DMS153 treated with DMSO at 0.1 percent for 48 hours (cell line): ENCODE results near the gene MIB1.

ENCODE experiments used
- DNase-seq: peaks from one replicate; lab custom pipeline; 2025; ENCODE audit not compliant: unreplicated experiment; lab: John Stamatoyannopoulos, UW

Gene MIB1

DNA sequence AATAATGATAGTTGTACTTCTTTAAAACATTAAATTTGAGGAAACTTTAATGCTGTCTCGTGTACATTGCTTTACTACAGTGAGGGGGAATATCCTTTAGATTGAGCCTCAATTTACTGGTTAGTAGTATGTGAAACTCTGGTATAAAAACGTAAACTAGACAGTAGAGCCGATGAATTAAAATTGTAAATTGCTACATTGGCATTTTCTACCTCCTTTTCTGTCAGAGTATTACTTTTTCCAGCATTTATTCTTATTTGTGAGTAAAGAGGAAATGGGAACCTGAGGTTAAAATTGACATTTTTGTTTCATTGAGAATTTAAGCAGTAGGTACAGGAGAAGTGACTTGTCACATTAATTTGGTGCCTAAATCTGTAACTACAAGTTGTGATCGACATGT, 128.2 kb downstream of the MIB1 start:
- no peak for DNase-seq

DNA sequence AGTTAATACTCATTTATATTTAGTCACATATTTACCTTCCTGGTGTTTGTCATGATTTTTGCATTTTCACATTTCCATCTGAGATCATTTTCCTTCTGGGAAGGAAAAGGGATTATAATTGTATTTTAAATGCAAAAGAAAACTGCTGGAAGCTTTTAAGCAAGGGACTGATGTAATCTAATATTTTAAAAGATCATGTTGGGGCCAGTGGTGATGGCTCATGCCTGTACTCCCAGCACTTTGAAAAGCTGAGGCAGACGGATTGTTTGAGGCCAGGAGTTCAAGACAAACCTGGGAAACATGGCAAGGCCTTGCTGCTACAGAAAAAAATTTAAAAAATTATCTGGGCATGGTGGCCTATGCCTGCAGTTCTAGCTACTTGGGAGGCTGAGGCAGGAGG, 149.0 kb downstream of the MIB1 start:
- DNase-seq, result no peak

DNA sequence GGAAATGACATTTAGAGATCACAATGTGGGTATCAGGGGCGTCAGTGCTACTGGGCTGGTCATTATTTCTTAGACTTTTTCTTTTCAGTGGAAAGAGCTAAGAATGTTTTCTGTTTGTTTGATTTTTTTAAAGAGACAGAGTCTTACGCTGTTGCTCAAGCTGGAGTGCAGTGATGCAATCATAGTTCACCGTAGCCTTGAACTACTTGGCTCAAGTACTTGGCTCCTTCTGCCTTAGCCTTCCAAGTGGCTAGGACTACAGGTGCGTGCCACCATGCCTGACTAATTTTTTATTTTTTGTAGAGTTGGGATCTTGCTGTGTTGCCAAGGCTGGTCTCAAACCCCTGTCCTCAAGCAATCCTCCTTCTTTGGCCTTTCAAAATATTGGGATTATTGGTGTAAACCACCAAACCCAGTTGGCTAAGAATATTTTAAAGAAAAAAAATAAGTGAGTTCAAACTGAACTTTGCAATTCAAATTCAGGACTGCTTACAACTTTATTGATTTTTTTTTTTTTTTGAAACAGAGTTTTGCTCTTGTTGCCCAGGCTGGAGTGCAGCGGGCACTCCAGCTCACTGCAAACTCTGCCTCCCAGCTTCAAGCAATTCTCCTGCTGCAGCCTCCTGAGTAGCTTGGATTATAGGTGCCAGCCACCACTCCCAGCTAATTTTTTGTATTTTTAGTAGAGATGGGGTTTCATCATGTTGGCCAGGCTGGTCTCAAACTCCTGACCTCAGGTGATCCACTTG, 154.2 kb downstream of the MIB1 start:
- DNase-seq, result no peak

DNA sequence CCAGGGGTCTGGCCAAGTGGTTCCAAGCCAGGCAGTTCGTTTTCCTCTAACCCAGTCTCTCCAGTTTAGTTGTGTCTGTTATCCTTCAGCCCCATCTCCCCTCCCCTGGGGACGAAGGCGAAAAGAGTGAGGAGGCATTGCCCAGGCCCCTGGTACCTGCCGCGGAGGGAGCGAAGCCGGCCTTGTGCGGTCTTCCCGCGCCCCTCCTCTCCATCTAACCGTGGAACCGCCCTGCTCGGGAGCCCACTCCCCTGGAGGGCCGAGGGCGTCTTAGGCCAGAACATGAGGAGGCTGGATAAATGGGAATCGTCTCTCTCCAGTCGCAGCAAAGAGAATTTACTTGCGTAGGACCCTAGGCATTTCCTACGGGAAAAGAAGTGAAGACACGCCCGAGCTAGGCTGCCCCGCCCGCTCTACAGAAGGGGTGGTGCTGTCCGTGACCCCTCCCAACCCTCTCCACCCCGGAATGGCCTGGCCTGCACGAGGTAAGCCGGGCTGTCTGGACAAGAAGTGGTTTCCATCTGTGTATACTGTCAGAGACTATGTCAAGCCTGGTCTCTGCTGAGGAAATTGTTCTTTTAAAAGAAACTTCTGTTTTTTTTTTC, 156.2 kb downstream of the MIB1 start:
- DNase-seq, result no peak

DNA sequence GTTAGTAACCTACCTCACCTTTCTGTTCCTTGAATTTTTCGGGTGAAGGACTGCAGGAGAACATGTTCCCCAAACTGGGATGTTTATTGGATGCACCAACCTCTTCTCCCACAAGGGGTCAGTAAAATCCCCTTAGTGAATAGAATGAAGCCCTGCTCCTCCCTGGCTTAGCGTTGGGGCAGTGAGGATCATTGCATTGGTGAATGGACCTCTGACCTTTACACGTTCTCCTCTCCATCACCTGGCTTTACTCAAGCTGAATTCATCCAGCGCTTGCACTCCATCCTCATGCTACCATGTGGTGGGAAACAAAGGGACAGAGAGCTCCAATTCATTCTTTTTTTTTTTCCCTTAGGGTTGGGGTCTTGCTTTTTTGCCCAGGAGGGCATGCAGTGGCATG, 157.2 kb downstream of the MIB1 start:
- DNase-seq, result no peak

DNA sequence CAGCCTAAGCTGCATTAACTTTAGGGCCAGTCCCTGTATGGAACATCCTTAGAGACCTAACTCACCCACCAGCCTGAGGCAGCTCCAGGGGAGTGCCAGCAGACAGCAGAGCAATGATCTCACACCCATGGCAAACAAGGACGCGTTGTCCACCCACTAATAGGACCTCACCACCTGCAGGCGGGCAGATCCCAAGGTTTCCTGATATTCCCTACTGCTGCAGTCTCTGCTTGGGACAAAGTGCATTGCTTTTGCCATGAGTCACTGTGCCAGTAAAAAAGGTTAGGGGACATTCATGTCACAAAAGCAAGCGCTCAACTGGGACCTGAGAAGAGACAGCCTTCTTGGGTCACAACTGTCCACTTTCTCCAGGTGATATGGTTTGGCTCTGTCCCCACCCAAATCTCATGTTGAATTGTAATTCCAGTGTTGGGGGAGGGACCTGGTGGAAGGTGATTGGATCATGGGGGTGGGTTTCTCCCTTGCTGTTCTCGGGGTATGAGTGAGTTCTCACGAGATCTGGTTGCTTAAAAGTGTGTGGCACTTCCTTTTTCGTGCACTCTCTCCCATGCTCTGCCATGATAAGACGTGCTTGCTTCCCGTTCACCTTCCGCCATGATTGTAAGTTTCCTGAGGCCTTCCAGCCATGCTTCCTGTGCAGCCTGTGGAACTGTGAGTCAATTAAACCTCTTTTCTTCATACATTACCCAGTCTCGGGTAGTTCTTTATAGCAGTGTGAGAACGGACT, 160.2 kb downstream of the MIB1 start:
- no peak for DNase-seq

DNA sequence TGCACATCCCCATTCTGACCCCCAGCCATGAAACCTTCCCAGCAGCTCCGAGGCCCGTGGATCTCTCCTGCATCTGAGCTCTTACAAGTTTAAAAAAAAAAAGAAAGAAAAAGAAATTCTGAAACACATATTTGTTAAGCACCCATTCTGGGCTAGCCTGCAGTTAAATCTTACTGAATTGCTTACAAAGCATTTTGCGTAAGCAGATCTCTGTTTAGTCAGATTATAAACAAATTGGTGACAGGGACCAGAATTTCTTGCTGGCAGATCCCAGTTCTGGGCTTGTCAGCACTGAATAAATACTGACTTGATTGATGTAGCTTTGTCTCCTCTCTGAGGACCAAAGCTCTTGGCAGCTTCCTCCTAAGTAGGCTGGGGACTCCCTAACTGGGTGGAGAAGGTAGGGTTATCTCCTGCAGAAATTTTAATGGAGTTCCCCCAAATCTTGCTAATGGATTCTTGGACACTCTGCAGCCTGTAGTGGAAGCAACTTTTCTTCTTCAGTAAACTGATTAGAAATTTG, 160.9 kb downstream of the MIB1 start:
- DNase-seq, result no peak

DNA sequence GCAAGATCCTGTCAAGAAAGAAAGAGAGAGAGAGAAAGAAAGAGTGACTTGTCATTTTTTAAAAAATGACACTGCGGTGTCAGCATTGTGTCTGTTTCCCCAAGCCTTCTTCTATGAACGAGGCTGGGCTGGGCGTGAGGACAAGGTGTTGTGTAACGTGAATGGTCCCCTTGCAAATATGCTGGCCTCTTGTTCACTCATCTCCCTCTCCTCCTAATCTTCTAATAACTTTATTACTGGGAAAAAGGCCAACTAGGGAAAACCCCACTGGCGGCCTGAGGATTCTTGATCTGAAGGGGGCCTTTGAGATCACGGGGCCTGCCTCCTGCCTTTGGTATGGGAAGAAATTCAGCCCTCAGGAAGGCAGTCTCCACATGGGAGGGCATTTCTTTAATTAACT, 163.1 kb downstream of the MIB1 start:
- DNase-seq, result no peak

DNA sequence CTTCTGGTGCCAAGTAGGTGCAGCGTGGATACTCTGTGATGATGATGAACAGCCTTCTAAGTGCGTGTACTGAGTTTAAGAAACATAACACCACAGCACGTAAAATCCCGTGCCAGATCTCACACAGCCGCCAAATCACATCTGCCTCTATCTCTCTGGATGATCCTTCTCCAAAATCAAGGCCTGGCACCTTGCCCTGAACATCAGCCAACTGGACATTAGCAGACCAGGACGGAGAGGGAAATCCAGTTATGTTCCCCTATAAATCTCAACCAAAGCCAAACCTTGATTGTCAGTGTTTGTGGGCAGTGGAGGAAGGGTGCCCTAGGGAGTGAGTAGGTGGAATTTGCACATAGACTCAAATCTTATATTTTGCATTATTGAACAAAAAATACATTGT, 164.3 kb downstream of the MIB1 start:
- no peak for DNase-seq

DNA sequence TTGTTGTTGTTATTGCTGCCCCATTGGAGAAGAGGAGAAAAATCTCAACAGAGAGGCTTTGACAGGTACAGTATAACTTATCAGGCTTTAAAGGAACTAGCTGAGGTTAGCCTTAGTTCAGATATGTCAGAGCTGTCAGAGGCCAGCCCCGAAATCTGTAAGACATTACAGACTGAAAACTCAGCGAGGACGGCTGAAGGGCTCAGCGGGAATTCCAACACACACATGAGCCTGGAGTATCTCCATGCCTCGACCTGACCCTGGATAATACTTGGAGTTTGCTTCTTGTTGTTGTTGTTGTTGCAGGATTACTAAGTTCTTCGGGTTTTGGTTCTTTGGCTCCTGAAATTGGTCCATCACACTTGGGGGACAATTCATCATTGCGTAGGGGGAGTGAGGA, 166.9 kb downstream of the MIB1 start:
- DNase-seq, result no peak

DNA sequence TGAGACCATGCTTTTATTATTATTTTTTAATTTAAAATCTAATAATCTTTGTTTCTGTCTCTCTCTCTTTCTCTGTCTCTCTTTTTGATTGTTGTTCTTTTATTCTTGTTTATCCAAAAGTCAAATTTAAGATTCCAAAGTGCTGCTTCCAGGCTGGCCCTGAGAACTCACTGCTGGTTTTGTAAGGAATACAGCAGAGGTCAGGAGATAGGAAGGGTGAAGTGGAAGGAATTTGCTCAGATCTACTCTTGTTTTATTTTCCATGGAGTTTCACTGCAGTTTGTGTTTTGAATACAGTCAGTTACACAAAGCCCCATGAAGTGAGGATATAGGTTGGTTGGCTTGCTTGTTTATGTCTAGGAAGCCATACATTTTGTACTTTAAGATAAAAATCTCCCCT, 168.1 kb downstream of the MIB1 start:
- DNase-seq, result no peak

DNA sequence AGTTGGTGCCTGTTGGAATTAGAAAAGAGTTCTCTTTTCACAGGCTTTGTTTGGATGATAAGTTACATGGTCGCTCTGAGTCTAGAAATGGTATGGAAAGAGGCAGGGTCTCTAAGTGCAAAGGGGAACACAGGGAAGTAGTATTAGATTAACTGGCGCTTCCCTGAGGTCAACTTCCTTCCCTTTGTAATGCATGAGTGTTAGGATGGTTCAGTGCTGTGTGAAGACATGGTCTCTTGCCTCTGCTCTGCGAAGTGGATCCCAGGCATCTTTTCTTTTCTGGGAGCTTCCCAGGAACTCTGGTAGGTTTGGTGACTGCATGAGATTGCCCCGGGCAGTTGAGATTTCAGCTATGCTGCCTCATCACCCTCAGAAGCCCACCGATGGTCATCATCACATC, 170.3 kb downstream of the MIB1 start:
- DNase-seq, result no peak

DNA sequence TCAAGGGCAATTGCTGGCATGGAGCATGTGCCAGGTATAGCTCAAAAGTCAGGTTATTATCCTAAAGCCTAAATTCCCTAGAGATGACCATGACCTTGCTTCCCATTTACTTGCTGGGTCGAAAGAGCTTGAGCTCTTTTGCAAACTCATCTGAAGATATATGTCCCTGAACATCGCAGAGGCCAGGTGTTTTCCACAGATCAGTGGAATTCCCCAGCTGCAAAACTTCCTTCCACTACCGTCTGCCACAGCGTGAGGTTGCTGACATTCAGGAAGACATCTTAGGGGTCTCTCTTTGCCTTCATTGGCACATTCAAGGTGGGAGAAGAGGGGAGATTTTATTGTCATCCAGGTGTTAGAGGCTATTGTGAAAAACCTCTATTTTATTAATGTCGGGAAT, 171.0 kb downstream of the MIB1 start:
- no peak for DNase-seq

DNA sequence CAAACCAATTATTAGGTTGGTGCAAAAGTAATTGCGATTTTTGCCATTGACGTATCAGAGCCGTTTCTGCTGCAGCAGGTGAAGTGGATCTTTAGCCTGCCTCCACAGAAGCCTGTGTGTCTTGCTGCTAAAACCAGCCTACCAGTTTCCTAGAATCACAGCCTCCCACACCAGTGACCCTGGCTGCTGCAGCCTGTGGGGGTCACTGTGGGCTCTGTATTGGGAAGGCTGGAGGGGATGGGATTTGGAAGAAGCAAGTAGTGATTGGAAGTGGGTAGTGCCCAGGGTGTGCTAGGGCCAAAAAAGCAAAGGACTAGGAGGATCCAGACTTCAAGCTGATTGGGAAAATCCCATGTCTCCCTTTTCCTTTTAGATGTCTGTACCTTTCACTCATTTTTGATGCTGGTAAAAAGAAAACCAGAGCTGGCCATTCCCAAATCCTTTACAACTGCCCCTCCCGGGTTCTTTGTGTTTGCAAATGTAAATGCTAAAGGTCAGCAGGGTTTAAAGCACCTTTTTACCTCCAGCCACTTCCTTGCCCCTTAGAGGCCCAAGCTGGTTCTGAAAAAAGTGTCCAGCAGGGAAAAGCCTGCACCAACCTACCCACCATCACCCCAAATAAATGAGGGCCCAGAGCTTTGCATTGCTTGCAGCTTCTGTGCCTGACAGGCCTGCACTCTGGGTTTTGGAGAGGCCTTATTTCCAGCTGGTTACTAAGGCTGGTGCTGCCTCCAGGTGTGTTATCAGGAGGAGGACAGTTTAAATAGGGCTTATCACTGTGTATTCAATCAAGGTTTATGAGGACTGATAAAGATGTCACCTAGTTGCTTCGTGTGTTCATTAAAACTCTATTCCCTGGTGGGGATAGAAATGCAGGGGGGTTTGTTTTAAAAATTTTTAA, 172.0 kb downstream of the MIB1 start:
- DNase-seq, result no peak

DNA sequence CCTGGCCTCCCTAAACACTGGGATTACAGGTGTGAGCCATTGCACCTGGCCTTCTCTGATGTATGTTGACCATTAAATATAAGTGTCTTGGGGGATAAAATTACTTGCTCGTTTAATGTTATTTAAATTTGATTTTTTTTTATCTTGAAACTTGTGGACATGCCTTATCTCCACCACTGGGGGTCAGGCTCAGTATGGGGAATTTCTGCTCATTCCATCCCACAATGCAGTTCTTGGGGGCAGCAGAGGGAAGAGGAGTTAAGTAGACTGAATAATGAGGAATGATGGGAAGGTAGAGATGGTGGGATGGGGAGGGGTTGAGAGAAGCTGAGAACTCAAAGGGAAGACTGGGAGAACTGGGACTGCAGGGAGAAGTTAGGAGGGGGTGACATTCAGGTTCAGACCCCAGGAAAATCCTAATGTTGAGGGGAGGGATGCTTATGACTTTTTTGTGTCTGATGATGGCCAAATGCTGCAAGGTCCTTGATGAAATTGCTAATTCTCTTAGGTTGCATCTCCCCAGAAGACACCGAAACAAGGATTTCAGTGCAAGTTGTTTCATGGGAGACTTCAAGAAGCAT, 174.2 kb downstream of the MIB1 start:
- DNase-seq, result no peak

DNA sequence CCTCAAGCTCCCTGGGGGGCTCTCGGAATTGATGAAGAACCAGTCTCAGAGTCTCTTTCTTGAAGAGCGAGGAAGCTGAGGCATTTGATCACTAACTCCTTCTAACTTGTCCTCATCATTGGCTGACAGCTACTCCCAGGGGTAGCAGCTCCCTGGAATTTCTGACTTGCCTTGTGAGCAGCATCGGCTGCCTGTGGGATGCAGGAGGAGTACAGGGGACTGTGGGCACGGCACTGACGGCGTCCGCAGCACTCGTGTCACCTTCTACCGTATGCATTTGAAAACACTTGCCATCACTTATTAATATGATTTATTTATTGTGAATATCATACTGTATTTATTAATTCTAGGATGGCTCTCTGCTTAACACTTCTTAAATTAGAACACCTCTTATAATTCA, 175.0 kb downstream of the MIB1 start:
- DNase-seq, result no peak

DNA sequence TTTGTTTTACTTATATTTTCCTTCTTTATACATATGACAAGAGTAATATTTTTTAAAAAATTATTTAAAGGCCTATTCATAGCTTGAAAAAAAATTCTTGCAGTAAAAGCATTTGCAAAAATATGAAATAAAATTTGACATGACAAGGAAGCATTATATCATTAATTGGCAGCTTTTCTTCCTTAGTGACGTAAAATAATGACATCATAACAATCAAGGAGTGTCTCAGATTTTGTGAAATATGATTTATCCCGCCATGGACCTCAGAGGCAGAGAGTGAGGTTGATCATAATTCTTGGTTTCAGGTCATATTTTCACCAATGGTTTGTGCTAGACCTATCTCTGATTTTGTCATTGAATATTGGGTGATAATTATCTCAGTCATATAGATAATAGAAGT, 176.0 kb downstream of the MIB1 start:
- DNase-seq, result no peak

DNA sequence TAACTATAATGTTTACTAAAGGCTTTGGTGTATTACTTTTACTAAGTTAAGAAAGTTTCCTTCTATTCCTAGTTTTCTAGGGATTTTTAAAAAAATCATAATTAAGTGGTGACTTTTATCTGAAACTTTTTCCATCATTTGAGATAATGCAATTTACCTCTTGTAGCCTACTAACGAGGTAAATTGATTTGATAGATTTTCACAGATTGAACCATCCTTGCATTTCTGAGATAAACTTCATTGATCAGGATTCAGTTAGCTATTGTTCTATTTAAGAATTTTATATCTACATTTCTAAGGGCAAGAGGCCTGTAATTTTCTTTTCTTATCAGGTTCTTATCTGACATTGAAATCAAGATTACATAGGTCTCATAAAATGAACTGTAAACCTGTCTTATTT, 178.1 kb downstream of the MIB1 start:
- DNase-seq, result no peak
